KOPT-K1 (cell line): Measurements from ENCODE around the gene REX1BD.
A peak's percentile ranks its signal among the peaks of the same experiment; 100 is the strongest.
"Not testable (repeated sequence)": the region's sequence is repeated elsewhere in the genome, so short reads cannot be mapped to it uniquely, and the experiment has no call there.

ENCODE experiments used
- H3K27ac ChIP-seq: fragments of 200-600 bp; sonication (generic); 2 replicates; pipeline ENCODE4 v1.5.1; 2016; ENCODE audit warnings: antibody characterized with exemption, mild to moderate bottlenecking, low read depth, low read length; ENCODE audit not compliant: poor library complexity, severe bottlenecking
- H3K36me3 ChIP-seq: fragments of 200-600 bp; sonication (generic); 2 replicates; pipeline ENCODE4 v1.5.1; 2017; ENCODE audit warnings: antibody characterized with exemption, mild to moderate bottlenecking, low read length, moderate library complexity; ENCODE audit not compliant: insufficient read depth
- H3K9me3 ChIP-seq: fragments of 200-600 bp; sonication (generic); 2 replicates; pipeline ENCODE4 v1.5.1; 2017; ENCODE audit warnings: antibody characterized with exemption, low read length, mild to moderate bottlenecking; ENCODE audit not compliant: insufficient read depth, poor library complexity, severe bottlenecking

Gene REX1BD

DNA sequence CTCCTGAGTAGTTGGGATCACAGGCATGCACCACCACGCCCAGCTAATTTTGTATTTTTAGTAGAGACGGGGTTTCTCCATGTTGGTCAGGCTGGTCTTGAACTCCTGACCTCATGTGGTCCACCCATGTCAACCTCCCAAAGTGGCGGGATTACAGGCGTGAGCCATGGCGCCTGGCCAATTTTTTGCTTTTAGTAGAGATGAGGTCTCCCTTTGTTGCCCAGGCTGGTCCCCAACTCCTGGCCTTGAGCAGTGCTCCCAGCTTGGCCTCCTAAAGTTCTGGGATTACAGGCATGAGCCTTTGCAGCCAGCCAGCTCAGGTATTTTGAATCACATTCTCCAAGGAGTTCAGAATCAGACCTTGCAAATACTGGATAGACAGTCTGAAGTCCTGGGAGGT lies 4.1 kb downstream of the REX1BD start:
- not testable (repeated sequence) for H3K27ac ChIP-seq, H3K36me3 ChIP-seq, H3K9me3 ChIP-seq

DNA sequence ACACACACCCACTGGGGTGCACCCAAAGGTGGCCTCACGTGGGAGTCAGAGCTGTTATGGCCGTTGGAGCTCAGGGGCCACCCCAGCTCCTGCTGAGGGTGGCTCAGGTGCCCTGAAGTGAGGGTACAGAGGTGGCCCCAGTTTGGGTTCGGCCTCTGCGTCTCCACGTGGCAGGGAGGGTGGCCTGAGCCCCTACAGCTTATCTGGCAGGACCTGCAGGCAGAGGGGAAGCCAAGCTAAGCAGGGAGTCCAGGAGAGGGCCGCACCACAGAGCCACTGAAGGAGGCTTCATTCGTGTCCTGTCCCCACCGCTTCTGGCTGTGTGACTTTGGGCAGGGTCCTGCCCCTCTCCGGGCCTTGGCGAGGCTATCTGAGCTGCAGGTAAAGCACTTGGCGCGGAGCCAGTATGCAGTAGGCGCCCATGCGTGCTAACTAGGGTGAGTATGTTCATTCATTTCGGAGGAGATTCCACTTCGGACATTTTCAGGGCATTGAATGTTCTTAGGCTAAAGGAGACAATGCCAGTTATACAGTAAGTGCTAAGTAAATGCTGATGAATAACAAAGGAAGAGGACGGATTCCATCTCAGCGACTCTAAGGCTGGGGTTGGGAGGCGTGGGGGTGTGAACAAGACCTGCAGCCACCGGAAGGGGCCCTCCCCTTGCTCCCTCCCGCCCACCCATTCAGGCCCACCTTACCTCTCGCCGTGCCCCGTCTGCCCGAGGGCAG lies 4.9 kb downstream of the REX1BD start:
- Histone ChIP-seq H3K9me3 (no peaks in the 10 kb centered on the region), H3K36me3 (peaks cover 8% of the 10 kb centered on the region; the same call in 1 of the 2 replicates), H3K27ac (no peak overlapping the region)

DNA sequence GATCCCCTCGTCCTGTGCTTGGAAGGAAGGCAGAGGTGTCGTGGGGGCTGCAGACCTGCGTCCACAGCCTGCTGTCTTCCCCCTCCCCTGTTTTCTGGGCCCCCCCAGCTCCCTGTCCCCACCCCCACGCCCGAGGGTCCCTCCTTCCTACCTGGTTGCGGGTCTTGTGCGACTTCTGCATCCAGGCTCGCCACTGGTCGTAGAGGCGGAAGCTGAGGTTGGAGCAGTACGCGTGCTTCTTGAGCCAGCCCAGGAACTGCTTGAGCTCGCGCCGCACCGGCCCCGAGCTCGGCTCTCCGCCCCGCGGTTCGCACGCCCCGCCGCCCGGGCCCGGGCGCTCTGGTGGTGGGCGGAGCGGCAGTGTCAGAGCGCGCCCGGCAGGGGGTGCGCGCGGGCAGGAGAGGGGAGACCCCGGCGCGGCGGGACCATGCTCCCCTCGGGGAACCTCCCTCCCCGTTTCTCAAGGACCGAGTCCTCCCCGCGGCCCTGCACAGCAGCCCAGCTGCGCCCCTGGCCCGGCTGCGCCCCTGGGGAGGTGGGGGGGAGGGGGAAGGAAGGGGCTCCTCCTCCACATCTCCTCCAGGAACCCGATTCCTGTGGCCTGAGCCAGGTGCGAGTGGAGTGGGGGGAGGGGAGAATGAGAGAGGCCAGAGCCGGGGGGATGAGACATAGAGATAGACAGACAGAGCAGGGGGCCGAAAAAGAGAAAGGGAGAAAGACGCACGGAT lies 5.7 kb downstream of the REX1BD start:
- Histone ChIP-seq H3K9me3 (no peaks in the 10 kb centered on the region), H3K36me3 (peaks cover 8% of the 10 kb centered on the region; the same call in 1 of the 2 replicates), H3K27ac (peak overlapping the region; percentile 31)

DNA sequence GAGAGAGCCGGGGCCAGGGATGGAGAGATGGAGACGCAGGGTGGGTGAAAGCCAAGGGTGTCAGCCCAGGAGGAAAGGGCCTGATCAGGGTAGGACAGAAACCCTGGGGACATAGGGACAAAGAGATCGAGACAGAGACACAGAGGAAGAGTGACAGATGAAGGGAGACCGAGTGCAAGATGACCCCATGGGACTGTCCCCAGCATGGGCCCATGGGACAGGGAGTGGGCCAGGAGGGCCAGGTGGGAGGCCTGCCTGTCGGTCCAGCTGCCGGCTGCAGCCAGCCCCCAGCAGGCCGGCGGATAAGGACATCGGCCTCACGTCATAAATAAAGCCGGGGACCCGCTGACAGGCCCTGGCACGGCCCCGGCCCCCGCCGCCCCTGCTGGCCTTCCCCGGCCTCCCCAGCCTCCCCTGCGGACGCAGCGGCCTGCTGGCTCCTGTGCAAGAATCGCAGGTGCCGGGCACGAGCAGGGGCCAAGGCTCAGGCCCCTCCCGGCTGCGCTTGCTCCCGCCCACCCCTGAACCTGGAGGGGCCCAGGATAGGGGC lies 6.3 kb downstream of the REX1BD start:
- peaks cover 8% of the 10 kb centered on the region; the same call in 1 of the 2 replicates for H3K36me3 ChIP-seq
- peak overlapping the region; percentile 31 for H3K27ac ChIP-seq
- no peaks in the 10 kb centered on the region for H3K9me3 ChIP-seq

DNA sequence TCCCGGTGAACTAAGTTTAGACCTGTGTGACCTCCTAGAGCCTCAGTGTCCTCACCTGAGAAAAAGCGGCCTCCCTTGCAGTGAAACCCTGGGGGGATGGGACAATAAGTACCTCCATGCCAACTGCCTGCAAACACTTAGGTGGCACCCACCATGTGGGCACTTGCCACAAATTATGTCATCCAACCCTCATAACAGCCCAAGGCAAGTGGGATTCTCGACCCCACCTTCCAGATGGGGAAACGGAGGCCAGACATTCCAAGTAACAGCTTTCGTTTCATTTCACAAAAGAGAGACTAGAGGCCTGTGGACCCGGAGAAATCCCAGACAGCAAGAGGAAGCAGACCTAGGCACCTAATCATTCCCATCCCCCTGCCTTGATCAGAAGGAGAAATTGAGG lies 6.9 kb downstream of the REX1BD start:
- Histone ChIP-seq H3K9me3 (no peaks in the 10 kb centered on the region), H3K27ac (no peak overlapping the region), H3K36me3 (peaks cover 8% of the 10 kb centered on the region; the same call in 1 of the 2 replicates)

DNA sequence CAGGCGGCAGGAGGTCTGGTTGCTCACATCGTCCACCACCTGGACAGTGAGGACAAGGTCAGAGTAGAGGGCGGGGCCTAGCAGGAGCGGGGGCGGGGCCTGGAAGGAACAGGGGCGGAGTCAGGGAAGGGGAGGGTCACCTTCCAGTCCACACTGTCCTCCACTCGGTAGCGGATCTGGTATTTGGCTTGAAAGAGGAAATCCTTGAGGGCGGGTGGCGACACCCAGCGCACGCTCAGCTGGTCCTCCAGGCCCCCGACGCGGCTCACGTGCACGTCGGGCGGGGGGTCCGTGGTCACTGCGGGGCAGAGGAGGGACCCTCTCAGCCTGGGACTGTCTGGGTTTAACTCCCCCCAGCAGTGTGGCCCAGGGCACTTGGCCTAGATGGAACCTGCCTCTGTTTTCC lies 8.2 kb downstream of the REX1BD start:
- H3K27ac ChIP-seq: no peak overlapping the region

DNA sequence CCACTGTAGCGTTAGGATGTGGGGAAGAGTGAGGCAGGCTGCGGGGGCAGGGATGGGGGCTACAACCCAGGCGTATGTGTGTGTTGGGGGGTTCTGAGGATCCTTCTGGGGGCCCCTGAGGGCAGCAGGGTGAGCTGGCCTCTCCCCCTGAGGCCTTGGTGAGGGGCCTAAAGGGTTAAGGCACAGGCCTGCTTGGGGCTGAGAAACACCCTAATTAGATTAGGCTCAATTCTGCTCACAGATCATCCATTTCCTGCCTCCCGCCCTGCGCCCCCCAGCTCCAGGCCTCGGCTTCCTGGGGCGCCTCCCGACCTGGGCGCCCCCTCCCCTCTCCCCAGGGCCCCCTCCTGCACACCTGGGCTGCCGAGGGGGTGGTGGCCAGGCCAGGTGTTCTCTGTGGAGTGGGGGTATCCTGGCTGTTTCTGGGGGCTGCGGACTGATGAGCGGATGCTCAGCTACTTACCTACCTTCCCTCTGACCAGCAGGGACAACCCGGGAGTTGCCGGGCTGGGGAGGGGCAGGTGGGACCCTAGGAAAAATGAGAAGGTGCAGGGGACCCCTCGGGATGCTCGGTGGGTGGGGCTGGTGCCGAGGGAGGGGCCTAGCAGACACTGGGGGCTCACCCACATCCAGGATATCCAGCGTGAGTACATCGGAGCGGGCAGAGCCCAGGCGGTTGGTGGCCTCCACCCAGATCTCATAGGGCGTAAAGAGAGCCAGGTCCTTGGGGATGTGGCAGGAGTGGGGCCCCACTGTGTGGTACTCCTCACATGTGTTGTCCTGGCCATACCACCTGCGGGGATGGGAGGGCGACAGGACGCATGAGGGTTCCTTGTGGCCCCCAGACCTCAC lies 9.4 kb downstream of the REX1BD start:
- no peaks in the 10 kb centered on the region for H3K36me3 ChIP-seq
- H3K9me3 ChIP-seq: no peaks in the 10 kb centered on the region
- H3K27ac ChIP-seq: no peak overlapping the region

More for the DNA sequence above, 8.2 kb downstream of the REX1BD start:
- H3K9me3 ChIP-seq: no peaks in the 10 kb centered on the region
- no peaks in the 10 kb centered on the region for H3K36me3 ChIP-seq

DNA sequence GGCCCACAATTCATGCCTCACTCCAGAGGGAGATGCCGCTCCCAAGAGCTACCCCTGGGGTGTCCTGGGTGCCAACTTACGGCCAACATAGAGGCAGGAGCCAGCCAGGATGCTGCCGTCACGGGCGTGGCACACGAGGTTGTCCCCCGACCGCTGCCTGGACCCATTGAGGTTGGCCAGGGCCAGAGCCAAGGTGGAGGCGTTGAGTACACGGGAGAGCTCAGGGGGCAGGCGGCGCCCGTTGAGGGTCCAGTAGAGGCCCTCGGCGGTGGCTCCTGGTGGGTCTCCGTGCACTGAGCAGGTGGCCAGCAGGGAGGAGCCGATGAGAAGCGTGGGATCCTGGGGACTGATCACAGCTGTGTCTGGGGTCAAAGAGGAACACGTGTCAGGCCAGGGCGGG lies 10.9 kb downstream of the REX1BD start:
- Histone ChIP-seq H3K36me3 (no peaks in the 10 kb centered on the region), H3K27ac (no peak overlapping the region), H3K9me3 (no peaks in the 10 kb centered on the region)

DNA sequence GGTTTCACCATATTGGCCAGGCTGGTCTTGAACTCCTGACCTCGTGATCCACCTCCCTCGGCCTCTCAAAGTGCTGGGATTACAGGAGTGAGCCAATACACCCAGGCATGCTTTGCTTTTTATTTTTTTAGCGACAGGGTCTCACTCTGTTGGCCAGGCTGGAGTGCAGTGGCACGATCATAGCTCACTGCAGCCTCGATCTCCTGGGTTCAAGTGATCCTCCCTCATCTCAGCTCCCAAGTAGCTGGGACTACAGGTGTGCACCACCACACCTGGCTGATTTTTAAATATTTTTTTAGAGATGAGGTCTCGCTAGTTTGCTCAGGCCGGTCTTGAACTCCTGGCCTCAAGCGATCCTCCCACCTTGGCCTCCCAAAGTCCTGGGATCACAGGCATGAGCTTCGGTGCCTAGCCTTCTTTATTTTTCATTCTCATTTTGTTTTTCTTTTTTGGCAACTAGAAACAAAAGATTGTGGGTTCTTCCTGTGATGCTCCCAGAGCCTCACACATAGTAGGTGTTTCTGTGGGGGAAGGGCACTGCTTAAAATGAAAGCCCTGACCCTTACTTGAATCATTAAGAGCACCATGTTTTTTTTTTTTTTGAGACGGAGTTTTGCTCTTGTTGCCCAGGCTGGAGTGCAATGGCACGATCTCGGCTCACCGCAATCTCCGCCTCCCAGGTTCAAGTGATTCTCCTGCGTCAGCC lies 12.2 kb downstream of the REX1BD start:
- H3K36me3 ChIP-seq, H3K9me3 ChIP-seq, H3K27ac ChIP-seq: not testable (repeated sequence)

DNA sequence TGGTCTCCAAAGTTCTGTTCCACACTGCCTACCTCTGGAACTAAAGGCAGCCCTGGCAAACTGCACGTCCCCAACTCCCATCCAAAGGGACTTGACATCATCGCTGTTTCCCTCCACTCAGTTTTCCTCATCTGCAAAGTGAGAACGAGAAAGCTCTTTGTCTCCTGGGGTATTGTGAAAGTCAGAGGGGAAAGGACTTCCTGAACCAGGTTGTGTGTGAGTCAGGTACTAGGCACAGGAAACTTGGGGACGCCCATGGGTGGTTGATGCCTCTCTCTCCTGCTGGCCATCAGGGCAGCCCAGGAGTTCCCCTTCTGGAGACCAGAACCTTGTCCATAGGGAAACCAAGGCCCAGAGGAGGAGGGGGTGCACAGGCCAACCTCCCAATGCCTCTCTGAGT lies 13.3 kb downstream of the REX1BD start:
- H3K9me3 ChIP-seq: no peaks in the 10 kb centered on the region
- H3K27ac ChIP-seq: no peak overlapping the region
- H3K36me3 ChIP-seq: no peaks in the 10 kb centered on the region

DNA sequence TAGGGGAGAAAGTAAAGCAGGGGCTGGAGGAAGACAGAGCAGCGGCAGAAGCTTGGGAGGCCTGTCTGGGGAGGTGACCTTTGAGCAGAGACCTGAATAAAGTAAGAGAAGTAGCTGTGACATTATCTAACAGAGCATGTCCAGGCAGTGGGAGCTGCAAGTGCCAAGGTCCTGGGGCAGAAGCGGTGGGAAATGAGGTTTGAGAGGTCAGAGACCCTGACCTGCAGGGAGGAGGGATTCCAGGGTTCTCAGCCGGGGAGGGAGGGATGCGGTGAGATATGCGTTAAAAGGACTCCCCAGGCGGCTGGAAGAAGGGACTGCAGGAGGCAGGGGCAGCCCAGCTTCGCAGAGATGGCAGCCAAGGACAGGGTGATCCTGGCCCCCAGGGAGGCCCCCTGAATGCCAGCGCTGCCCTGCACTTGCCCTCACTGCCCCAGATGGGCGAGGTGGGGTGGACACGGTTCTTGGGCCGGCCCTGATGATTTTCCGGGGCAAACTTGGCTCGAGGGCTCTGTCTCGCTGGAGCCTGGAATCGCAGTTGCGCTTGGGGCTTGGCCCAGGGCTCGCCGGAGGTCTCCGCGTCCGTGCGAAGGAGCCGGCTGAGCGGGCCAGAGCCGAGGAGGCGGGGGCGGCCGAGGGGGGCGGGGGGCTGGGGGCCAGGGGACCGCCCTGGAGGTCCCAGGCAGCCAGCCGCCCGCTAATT lies 14.8 kb downstream of the REX1BD start:
- no peaks in the 10 kb centered on the region for H3K36me3 ChIP-seq
- no peaks in the 10 kb centered on the region for H3K9me3 ChIP-seq
- H3K27ac ChIP-seq: no peak overlapping the region

DNA sequence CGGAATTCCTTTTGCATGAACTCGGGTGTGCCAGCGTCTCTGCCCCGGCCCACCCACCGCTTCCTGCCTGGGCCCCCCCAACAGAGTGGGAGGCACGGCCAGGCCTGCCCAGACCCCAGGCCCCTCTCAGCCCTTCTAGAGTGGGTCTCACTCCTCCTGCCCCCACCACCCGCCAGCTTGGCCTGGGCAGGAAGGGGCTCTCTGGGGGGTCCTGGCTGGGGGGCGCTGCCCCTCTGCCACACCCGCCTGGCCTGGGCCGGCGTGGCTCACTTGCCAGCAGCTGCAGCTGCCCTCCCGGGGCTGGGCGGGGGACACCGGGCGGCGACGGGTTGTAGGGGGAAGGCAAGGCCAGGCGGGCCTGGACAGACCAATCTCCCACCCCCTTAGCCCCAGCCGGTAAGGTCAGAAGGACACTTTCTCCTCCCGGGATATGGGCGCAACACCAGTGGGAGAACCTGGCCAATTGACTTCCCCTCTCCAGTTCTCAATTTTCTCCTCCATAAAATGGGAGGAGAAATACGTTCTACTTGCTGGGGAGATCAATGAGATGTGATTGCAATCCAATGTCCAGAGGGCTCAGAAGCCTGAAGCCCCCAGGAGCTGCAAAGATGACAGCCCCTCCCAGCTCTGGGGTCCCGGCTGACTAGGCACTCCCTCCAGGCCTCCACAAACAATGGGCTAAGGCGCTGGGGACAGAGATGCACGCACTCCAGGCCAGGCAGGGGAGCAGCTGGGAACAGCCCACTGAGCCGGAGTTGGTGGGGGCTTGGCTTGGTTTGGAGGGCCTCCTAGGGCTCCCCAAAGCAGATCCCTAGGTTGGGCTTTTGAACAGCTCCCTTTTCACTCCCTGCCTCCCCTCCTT lies 15.6 kb downstream of the REX1BD start:
- Histone ChIP-seq H3K9me3 (no peaks in the 10 kb centered on the region), H3K27ac (no peak overlapping the region), H3K36me3 (no peaks in the 10 kb centered on the region)

DNA sequence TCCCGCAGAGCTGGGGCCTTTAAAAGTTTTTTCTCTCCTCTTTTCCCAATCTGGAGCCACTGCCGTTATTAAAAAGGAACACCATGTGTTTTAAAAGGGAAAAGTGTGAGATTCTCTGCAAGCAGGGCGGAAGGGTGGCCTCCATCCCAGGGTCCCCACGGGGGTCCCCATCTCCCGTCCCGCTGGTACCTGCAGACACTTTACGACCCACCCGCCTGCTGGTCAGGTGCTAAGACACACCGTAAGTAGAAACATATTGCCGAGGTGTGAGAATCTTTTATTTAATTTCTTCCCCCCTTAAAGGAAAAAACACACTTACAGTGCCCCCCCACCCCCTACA lies 16.2 kb downstream of the REX1BD start:
- Histone ChIP-seq H3K9me3 (no peaks in the 10 kb centered on the region), H3K27ac (no peak overlapping the region), H3K36me3 (no peaks in the 10 kb centered on the region)
